SKM-1 (cell line): ENCODE data around the gene HIVEP3.

Experiments
- DNase-seq: peaks from one replicate; lab custom pipeline; 2025; ENCODE audit not compliant: unreplicated experiment; lab: John Stamatoyannopoulos, UW

Gene HIVEP3

DNA sequence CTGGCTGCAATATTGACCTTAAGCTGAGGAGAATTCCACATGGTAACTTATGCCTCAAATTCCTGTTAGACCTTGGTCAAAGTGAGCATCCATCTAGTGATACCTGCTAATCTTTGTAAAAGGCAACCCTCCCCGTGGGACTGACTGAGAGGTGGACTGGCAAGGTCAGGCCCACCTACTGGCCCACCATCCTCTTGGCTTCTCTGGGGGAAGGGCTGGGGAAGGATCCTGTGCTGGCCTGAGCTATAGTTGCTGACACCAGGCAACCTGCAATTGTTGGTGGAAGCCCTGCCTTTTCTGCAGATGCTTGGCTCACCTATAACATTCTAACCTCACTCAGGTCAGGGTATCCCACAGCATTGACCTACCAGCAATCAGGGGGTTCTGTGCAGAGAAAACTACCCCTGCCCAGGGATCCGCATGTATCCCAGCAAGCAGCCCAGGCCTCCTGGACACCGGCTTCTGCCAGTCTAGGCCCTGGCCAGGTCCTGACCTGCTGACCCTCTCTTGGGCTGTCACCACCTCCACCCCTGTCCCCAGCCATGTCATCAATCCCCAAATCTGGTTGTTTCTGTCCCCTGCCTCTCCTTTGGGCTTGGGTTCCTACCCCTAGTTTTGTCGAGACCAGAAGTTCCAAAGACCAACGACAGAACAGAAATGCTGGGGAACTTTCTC, 326.1 kb downstream of the HIVEP3 start:
- DNase-seq = no peak

GRCh38 chr1:41591891-41592290, 326.8 kb downstream of the HIVEP3 start:
- DNase-seq = no peak

GRCh38 chr1:41590331-41590730, 328.4 kb downstream of the HIVEP3 start:
- DNase-seq = no peak

- DNase-seq = no peak
Observed at GRCh38 chr1:41589395-41589794, 329.3 kb downstream of the HIVEP3 start.

DNA sequence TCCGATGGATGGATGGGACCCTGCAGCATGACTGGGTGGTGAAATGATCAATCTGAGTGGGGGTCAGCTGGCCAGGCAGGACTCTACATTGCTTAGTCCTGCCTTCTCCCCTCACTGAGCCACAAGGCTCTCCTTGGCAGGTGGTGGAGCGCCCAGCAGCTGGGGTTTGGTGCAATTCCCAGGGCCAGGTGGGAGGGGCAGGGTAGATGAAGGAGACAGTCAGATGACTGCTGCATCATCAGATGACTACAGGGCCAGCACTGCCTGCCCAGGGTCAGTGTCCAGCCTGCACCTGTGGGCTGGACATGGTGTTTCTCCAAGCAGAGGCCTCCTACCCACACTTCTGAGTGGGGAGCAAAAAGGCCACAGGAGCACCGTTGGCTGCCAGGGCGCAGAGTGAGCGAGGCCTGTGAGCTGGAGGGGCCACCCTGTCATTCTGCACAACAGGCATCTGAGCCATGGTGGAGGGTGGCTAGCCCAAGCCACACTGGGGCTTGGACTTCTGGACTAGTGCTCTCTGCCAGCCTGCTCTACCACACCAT, 330.3 kb downstream of the HIVEP3 start:
- no peak for DNase-seq

DNA sequence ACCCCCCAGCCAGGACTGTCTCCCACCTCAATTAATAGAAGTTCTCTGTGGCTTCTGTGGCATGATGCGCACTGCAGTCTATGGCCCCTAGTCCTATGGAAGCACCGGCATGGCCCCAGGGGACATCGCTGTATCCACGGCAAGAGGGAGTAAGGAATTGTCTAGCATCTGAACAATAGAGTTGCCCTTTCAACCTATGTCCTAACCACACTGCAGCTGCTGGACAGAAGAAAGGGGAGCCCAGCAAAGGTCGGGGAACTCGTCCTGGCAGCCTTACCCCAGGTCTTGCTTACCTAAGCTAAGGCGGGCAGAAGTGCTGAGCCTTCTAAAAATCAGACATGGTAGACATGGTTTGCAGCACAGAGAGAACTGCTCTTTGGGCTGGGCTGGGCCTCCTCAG, 330.9 kb downstream of the HIVEP3 start:
- no peak for DNase-seq

DNA sequence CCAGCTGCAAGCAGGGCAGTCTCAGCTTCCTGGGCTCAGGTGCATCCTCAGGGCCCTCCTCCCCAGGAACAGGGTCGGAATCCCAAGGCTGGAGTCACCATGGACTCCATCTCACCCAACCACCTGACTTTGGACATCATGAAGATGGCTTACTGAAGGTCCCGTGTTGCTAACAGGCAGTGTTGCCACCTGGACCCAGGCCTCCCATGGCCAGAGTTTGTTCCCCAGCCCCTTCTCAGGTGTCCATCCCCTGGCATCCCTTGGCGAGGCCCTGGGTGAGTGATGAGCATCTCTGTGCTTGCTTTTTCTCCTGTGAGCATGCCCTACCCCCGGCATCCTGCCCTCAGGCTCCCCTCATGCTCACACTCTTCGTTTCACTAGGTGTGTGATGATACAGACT, 332.5 kb downstream of the HIVEP3 start:
- no peak for DNase-seq

- no peak for DNase-seq
Observed at GRCh38 chr1:41583658-41584547, 334.8 kb downstream of the HIVEP3 start.

- no peak for DNase-seq
Observed at GRCh38 chr1:41582851-41583657, 335.7 kb downstream of the HIVEP3 start.

GRCh38 chr1:41582351-41582750, 336.4 kb downstream of the HIVEP3 start:
- DNase-seq = no peak

DNA sequence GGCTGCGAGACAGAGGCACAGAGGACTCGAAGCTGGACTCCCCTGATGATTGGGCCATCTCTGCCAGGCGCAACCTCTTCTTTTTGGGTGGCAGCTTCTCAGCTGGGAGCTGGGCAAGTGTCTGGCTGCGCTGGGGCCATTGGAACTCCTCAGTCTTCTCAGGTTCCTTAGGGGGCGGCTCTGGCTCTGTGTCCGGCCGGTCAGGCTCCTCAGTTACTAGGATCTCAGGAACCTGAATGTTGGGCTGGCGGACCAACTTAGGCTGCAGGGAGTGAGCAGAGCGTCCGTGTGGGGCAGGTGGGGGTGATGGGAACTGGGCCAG, 336.8 kb downstream of the HIVEP3 start:
- no peak for DNase-seq

- DNase-seq = no peak
Observed at GRCh38 chr1:41581216-41582003, 337.3 kb downstream of the HIVEP3 start.

DNA sequence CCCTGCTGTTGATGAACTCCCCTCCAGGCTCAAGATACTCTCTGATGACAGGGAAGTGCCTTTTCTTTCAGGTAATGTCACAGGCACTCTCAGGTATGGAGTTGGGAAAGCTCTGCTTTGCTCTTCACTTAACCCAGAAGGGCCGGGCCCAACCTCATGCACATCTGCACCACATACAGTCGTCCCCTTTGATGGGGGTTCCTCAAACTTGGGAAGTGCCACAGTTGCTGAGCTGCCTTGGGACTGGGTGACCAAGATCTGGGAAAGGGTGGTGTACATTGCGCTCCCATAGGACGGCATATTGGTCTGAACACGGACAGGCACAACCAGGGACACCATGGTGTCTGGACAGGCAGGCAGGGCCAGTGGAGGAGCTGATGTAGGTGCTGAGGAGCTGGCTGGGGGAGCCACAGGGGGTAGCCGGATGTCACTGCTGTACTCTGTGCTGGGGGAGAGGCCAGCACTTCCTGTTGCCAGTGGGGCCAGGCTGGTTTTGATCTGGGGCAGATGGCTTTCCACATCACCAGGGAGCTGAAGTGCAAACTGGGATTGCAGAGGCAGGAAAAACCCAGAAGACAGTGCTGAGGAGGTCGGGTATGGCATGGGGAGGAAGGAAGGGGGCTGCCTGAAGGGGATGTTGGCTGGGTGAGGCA, 338.1 kb downstream of the HIVEP3 start:
- no peak for DNase-seq

DNA sequence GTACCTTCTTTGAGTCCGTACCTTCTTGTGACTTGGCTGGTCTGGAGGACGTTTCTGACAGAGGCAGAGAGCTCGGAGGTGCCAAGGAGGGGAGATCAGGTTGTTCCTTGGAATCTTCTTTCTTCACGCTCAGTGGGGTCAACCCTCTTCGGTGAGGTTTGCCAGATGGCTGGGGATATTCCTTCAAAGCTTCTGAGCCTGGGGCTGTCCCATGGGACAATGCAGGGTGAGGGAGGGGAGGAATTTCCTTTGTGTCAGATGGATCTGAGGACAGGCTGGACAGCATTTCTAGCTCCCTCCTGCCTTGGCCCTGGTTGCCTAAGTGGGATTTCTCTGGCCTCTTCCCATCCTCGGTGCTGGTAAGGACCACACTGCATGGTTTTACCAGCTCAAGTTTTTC, 338.7 kb downstream of the HIVEP3 start:
- DNase-seq = no peak

DNA sequence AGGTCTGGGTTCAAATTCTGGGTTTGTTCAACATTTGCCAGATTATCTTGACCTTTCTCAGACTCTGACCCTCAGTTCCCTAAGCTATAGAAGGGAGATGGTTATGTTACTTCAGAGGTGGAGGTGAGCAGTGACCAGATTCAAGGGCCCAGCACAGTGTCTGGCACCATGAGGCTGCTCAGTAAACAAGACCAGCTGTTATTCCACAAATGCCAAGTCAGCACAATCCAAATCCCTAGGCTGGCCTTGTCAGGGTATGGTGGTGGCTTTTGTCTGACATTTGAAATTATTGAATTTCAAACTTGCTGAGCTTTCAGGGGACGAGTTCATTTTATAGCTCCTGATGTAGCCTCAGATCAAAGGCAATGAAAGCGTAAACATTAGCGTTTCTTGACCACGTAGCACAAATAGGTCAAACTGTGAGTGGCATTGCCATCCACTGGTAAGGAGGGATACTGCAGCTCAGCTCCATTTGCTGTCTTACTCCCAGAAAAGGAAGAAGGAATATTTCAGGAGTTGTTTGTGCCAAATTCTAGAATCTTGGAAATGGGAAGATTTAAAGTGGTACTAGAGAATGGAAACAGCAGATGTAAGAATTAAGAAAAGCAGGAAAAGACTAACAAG, 339.9 kb downstream of the HIVEP3 start:
- DNase-seq = no peak

DNA sequence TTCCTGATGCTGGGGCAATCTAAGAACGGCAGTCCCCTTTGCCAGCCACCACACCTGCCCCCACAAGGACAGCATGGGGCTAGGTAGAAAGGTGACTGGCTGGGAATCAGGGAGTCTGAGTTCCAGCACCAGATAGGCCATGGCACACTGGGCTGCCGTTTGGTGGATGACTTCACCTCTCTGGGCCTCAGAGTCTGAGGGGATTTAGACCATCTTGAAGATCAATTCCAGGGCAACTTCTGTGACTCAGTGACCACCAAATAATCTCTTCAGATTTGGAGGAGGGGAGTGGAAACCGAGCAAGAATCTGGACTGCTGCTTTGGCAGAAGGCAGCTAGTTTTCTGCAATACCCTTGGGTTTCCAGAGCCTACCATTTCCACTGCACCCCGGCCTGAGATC, 342.1 kb downstream of the HIVEP3 start:
- no peak for DNase-seq

DNA sequence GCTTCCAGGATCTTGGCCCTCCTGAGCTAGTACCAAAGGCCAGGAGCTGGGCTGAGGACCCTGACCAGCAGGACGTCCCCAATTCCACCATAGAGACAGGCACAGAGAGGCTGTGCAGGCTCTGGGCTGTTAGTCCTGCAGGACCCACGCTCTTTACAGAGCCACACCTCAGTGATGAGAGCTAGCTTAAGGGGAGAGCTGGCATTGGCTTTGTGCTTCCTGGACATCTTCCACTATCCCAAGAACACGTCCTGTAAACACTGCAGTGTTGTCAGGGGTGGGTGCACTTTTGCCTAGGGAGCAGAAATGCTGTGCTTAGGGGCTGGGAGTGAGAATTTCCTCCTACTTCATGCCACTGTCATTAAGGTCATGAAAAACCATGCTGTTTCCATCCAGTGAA, 342.5 kb downstream of the HIVEP3 start:
- DNase-seq = no peak

DNA sequence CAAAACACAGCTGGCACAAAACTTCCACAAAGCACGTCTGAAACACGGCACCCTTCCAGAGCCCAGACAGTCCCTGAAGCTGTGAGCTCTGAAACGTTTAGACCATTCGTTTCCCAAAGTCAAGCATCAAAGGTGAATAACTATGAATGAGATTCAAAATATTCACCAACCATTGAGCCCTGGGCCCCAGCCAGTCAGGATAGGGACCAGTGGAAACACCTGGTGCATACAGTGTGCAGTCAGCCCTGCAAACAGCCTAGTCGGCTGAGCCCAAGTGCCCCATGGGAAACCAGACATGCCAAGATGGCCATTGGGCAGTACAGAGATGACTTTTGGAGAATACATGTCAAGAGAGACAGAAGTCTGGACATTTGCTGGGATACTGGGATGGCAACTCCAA, 343.9 kb downstream of the HIVEP3 start:
- no peak for DNase-seq

GRCh38 chr1:41573785-41574713, 344.7 kb downstream of the HIVEP3 start:
- peak; percentile 92 for DNase-seq
